Body of pancreas (tissue), 4 donors: ENCODE data around the gene CRB3.

ENCODE experiments used
- POLR2A ChIP-seq, 3 donors: fragments of 450-650 bp; IDR thresholded peaks; one replicate each; pipeline ENCODE4 v1.6.1; 2016; ENCODE audit warnings: antibody characterized with exemption in 3 of 3, mild to moderate bottlenecking in 2 of 3
- TF ChIP-seq, protein P1 (sequence below), 7 experiments: fragments of 450-650 bp in 4 of 7; fragments of 200-600 bp in 3 of 7; sonication (generic) in 3 of 7; IDR thresholded peaks; one replicate each; pipeline ENCODE4 v1.5.1; 2016 to 2019; ENCODE audit warnings: antibody characterized with exemption in 7 of 7

DNA sequence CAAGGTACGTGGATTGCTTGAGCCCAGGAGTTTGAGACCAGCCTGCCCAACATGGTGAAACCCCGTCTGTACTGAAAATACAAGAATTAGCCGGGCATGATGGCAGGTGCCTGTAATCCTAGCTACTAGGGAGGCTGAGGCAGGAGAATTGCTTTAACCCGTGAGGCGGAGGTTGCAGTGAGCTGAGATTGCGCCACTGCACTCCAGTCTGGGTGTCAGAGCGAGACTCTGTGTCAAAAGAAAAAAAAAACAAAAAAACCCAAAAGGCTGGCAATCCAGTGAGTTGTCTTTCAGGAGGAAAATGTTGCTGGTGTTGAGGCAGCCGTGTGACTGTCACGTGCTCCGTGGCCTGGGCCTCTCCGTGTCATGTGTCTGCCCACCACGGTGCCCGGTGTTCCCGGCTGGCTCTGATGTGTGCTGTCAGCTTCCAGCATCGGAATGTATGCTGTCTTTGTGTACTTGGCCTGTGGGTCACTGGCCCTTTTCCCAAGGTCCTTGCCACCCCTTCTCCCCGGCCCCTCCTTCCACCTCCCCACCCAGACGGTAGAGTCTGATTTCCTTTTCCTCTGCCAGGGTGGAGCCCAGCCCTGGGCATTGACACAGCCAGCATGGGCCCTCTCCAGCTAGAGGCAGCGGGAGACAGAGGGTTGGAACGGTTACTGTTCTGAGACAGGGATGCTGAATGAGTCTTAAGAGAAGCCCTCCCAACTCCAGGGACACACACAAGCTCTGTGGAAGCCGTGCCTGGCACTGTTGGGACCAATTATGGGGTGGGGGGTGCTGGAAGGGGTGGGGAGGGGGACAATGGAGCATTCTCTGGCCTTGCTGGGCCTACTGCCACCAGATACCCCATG lies 45.3 kb downstream of the CRB3 start:
- TF ChIP-seq, protein P1, sequence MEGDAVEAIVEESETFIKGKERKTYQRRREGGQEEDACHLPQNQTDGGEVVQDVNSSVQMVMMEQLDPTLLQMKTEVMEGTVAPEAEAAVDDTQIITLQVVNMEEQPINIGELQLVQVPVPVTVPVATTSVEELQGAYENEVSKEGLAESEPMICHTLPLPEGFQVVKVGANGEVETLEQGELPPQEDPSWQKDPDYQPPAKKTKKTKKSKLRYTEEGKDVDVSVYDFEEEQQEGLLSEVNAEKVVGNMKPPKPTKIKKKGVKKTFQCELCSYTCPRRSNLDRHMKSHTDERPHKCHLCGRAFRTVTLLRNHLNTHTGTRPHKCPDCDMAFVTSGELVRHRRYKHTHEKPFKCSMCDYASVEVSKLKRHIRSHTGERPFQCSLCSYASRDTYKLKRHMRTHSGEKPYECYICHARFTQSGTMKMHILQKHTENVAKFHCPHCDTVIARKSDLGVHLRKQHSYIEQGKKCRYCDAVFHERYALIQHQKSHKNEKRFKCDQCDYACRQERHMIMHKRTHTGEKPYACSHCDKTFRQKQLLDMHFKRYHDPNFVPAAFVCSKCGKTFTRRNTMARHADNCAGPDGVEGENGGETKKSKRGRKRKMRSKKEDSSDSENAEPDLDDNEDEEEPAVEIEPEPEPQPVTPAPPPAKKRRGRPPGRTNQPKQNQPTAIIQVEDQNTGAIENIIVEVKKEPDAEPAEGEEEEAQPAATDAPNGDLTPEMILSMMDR (IDR thresholded peaks at IDR 0.05) = no peak
- no peak for TF ChIP-seq POLR2A (IDR thresholded peaks at IDR 0.05)
